Measurements from ENCODE around the gene YBEY.

DNA sequence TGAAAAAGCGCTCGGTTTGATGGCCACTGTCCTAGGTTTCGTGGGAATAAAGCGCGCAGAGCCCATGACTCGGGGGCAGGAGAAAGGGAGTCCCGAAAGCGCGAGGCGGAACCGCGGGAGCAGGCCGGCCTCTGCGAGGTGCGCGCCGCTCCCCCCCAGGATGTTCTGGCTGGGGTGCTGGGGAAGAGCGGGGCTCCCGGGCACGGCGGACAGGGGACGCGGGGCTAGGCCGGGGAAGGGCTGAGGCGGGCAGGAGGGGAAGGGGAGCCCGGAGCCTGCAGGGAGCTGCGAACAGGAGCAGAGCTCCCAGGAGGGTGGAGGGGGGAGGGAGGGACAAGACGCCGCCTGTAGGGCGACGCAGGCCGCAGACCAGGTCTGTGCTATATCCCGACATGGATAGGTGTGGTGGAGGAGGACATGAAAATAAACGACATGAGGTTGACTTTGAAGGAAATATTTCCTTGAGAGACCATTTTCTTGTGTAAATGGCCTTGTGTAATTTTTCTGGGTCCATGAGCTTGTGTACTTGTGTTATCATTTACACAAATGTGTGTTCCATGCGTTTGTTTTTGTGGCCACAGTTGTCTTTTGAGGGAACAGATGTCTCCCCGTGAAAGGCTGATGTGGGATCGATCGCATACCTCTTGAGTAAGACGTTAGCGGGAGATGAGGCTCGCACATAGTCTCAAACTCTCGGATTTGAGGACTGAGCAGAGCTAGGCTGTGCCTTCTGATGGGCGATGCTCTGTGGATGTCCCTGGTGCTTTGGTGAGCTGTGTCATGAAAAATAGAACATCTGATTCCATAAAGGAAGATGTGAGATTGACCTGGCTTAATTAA is 39.2 kb downstream of the YBEY start:
- TF ChIP-seq, protein P1, sequence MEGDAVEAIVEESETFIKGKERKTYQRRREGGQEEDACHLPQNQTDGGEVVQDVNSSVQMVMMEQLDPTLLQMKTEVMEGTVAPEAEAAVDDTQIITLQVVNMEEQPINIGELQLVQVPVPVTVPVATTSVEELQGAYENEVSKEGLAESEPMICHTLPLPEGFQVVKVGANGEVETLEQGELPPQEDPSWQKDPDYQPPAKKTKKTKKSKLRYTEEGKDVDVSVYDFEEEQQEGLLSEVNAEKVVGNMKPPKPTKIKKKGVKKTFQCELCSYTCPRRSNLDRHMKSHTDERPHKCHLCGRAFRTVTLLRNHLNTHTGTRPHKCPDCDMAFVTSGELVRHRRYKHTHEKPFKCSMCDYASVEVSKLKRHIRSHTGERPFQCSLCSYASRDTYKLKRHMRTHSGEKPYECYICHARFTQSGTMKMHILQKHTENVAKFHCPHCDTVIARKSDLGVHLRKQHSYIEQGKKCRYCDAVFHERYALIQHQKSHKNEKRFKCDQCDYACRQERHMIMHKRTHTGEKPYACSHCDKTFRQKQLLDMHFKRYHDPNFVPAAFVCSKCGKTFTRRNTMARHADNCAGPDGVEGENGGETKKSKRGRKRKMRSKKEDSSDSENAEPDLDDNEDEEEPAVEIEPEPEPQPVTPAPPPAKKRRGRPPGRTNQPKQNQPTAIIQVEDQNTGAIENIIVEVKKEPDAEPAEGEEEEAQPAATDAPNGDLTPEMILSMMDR (conservative IDR thresholded peaks at IDR 0.05 in 1 of 2, IDR thresholded peaks at IDR 0.05 in 1 of 2; ENCODE audit: low read depth in 1 of 2, low read length in 2 of 2): peak in 1 of 2 donors; percentile 45
- TF ChIP-seq EZH2 (IDR thresholded peaks at IDR 0.05; ENCODE audit: low read length, missing control alignments): no peak
